H1 (cell line): Measurements from ENCODE around the gene ANXA3. TPM values are rescaled to one million over a fixed set of nuclear protein-coding genes. Genes with fewer than 3 reads are reported as not detected.
"Not testable (repeated sequence)": the region's sequence is repeated elsewhere in the genome, so short reads cannot be mapped to it uniquely, and the experiment has no call there.

ENCODE experiments used
- CTCF ChIA-PET: fragments of 300-600 bp; sonication (Branson Sonifier 250); formaldehyde crosslinking; loops from one replicate; lab custom pipeline; 2021; ENCODE audit not compliant: partially characterized antibody; lab: Charles Lee
- POLR2A ChIA-PET: fragments of 300-600 bp; sonication (Branson Sonifier 250); formaldehyde crosslinking; loops from one replicate; lab custom pipeline; 2021; ENCODE audit warnings: inconsistent platforms; ENCODE audit not compliant: partially characterized antibody; lab: Charles Lee
- DNase-seq, 2 experiments: peaks; one replicate each; pipeline versions ENCODE4 v3.0.0 to v3.0.0-alpha.2; 2010 to 2022; ENCODE audit warnings: low spot score in 2 of 2, low read depth in 1 of 2, mixed read lengths in 1 of 2
- FAIRE-seq: peaks from 2 replicates; lab custom pipeline; 2011; peaks lifted over from hg19 to GRCh38; lab: Jason Lieb, UNC
- H2AFZ ChIP-seq: 2 replicates; pipeline ENCODE4 v1.8.1; 2012; ENCODE audit warnings: low read length, inconsistent platforms
- H2AK5ac ChIP-seq: 2 replicates; pipeline ENCODE4 v1.6.1; 2013; ENCODE audit warnings: low read depth, low read length
- H2BK120ac ChIP-seq: replicated peaks from 2 replicates; pipeline ENCODE3; 2013; ENCODE audit warnings: low read depth, low read length, inconsistent platforms
- H2BK12ac ChIP-seq: 2 replicates; pipeline ENCODE4 v1.6.1; 2013; ENCODE audit warnings: low read depth, low read length
- H2BK15ac ChIP-seq: 2 replicates; pipeline ENCODE4 v1.6.1; 2013; ENCODE audit warnings: low read length
- H2BK20ac ChIP-seq: 2 replicates; pipeline ENCODE4 v1.6.1; 2013; ENCODE audit warnings: low read length
- H2BK5ac ChIP-seq: 2 replicates; pipeline ENCODE4 v1.6.1; 2013; ENCODE audit warnings: low read depth, low read length
- H3K14ac ChIP-seq: 2 replicates; pipeline ENCODE4 v1.6.1; 2013; ENCODE audit warnings: inconsistent platforms; ENCODE audit not compliant: insufficient read length
- H3K18ac ChIP-seq: 2 replicates; pipeline ENCODE4 v1.6.1; 2013; ENCODE audit warnings: low read length; ENCODE audit errors: extremely low read depth
- H3K23ac ChIP-seq: 2 replicates; pipeline ENCODE4 v1.6.1; 2013; ENCODE audit warnings: inconsistent platforms; ENCODE audit not compliant: insufficient read length
- H3K23me2 ChIP-seq: 2 replicates; pipeline ENCODE4 v1.6.1; 2013; ENCODE audit warnings: low read depth, low read length
- H3K27ac ChIP-seq: 2 replicates; pipeline ENCODE4 v1.6.1; 2011; ENCODE audit warnings: low read depth, low read length, inconsistent platforms
- H3K27me3 ChIP-seq, 4 experiments: replicated peaks in 1 of 4; 1 replicate in 1 of 4; 2 replicates in 3 of 4; pipeline versions ENCODE4 v1.6.1 to v1.8.1; 2011 to 2013; ENCODE audit warnings: low read length in 3 of 4, mild to moderate bottlenecking in 3 of 4, inconsistent platforms in 2 of 4, mixed read lengths in 2 of 4, moderate library complexity in 1 of 4; ENCODE audit not compliant: control insufficient read depth in 3 of 4, insufficient read depth in 3 of 4; ENCODE audit errors: extremely low read depth in 1 of 4
- H3K36me3 ChIP-seq, 4 experiments: 2 replicates each; pipeline versions ENCODE4 v1.6.1 to v1.8.1; 2011 to 2013; ENCODE audit warnings: mild to moderate bottlenecking in 4 of 4, low read length in 3 of 4, moderate library complexity in 2 of 4, control low read depth in 1 of 4, inconsistent platforms in 1 of 4; ENCODE audit not compliant: insufficient read depth in 4 of 4, control insufficient read depth in 2 of 4
- H3K4ac ChIP-seq: replicated peaks from 2 replicates; pipeline ENCODE3; 2013; ENCODE audit warnings: low read length, low read depth, mixed read lengths, inconsistent platforms; ENCODE audit not compliant: insufficient read length
- H3K4me1 ChIP-seq, 4 experiments: replicated peaks in 1 of 4; 1 replicate in 1 of 4; 2 replicates in 3 of 4; pipeline versions ENCODE4 v1.6.1 to v1.8.1; 2011 to 2013; ENCODE audit warnings: low read length in 3 of 4, inconsistent platforms in 2 of 4, mixed read lengths in 1 of 4; ENCODE audit not compliant: insufficient read depth in 4 of 4, control insufficient read depth in 3 of 4
- H3K4me2 ChIP-seq, 2 experiments: 2 replicates each; pipeline versions ENCODE4 v1.6.1 to v1.8.1; 2011 to 2013; ENCODE audit warnings: low read depth in 2 of 2, low read length in 2 of 2, control low read depth in 1 of 2, inconsistent platforms in 1 of 2, mild to moderate bottlenecking in 1 of 2; ENCODE audit not compliant: insufficient read depth in 1 of 2
- H3K4me3 ChIP-seq, 4 experiments: fragments of 200-600, 300-600 bp in 1 of 4; sonication (generic), shearing (Covaris generic), sonication (Bioruptor Twin) in 1 of 4; 2 replicates each; pipeline versions ENCODE4 v1.5.1 to v1.8.1; 2011 to 2016; ENCODE audit warnings: low read length in 4 of 4, low read depth in 3 of 4, control low read depth in 2 of 4, inconsistent platforms in 2 of 4, mild to moderate bottlenecking in 2 of 4, mixed read lengths in 1 of 4, moderate library complexity in 1 of 4; ENCODE audit not compliant: insufficient read depth in 2 of 4; ENCODE audit errors: extremely low read depth in 1 of 4
- H3K56ac ChIP-seq: replicated peaks from 2 replicates; pipeline ENCODE3; 2013; ENCODE audit warnings: low read depth, mild to moderate bottlenecking, mixed read lengths, low read length, inconsistent platforms; ENCODE audit not compliant: insufficient read length
- H3K79me1 ChIP-seq: 2 replicates; pipeline ENCODE4 v1.6.1; 2013; ENCODE audit warnings: low read depth, low read length, control low read depth
- H3K79me2 ChIP-seq, 2 experiments: 2 replicates each; pipeline versions ENCODE4 v1.6.1 to v1.8.1; 2012 to 2013; ENCODE audit warnings: low read length in 2 of 2, mild to moderate bottlenecking in 2 of 2, inconsistent platforms in 1 of 2; ENCODE audit not compliant: insufficient read depth in 2 of 2, control insufficient read depth in 1 of 2
- H3K9ac ChIP-seq, 4 experiments: replicated peaks in 1 of 4; 1 replicate in 1 of 4; 2 replicates in 3 of 4; pipeline versions ENCODE4 v1.6.1 to v1.8.1; 2011 to 2013; ENCODE audit warnings: low read depth in 3 of 4, low read length in 3 of 4, control low read depth in 2 of 4, mild to moderate bottlenecking in 2 of 4, moderate library complexity in 2 of 4, inconsistent platforms in 1 of 4; ENCODE audit errors: extremely low read depth in 1 of 4
- H3K9me3 ChIP-seq, 2 experiments: 2 replicates each; pipeline versions ENCODE4 v1.6.1 to v1.8.1; 2012 to 2013; ENCODE audit warnings: mild to moderate bottlenecking in 2 of 2, moderate library complexity in 2 of 2, control low read depth in 1 of 2, inconsistent platforms in 1 of 2, low read depth in 1 of 2, low read length in 1 of 2, mixed read lengths in 1 of 2; ENCODE audit not compliant: insufficient read depth in 2 of 2
- H4K20me1 ChIP-seq, 2 experiments: replicated peaks in 1 of 2; 2 replicates each; pipeline versions ENCODE3 to v1.8.1; 2011 to 2013; ENCODE audit warnings: inconsistent platforms in 2 of 2, low read length in 2 of 2, mild to moderate bottlenecking in 1 of 2; ENCODE audit not compliant: insufficient read depth in 2 of 2, control insufficient read depth in 1 of 2
- H4K5ac ChIP-seq: 2 replicates; pipeline ENCODE4 v1.6.1; 2013; ENCODE audit warnings: low read length, low read depth, mixed read lengths, inconsistent platforms; ENCODE audit not compliant: insufficient read length
- H4K8ac ChIP-seq: 2 replicates; pipeline ENCODE4 v1.8.0; 2013; ENCODE audit warnings: mild to moderate bottlenecking, moderate library complexity, low read length, inconsistent platforms; ENCODE audit not compliant: insufficient read depth; ENCODE audit errors: extremely low read depth
- H4K91ac ChIP-seq: replicated peaks from 2 replicates; pipeline ENCODE3; 2013; ENCODE audit warnings: low read length, mixed read lengths, inconsistent platforms; ENCODE audit not compliant: insufficient read length
- WGBS, 2 experiments: shearing (Covaris generic) in 1 of 2; methylation state at CpG; one replicate each; pipeline versions ENCODE4 v1.1.6 to v1.1.7; 2013 to 2015; ENCODE audit warnings: low lambda C conversion rate in 2 of 2, mixed read lengths in 2 of 2, inconsistent platforms in 1 of 2, low coverage in 1 of 2, missing lambda C conversion rate in 1 of 2; ENCODE audit not compliant: insufficient replicate concordance in 2 of 2, insufficient coverage in 1 of 2, insufficient read length in 1 of 2; ENCODE audit errors: extremely low coverage in 1 of 2, missing lambda C conversion rate in 1 of 2; 5-methylcytosine and 5-hydroxymethylcytosine counted together
- polyA plus RNA-seq, 7 experiments: library from polyadenylated mRNA; depleted of rRNA in 3 of 7; stranded (reverse) in 5 of 7; unstranded in 2 of 7; fragments of >200 nt in 5 of 7; fragments of 200-250 nt in 2 of 7; gene quantifications; 1 replicate in 5 of 7; 2 replicates in 1 of 7; 4 replicates in 1 of 7; pipeline versions ENCODE4 v1.2.1 to v1.2.3, GENCODE V29; 2011 to 2013; ENCODE audit warnings: missing spikeins in 2 of 7, mixed read lengths in 2 of 7
- total RNA-seq: library from RNA; stranded (reverse); fragmentation: NEBNext Ultra II Directional; extraction: Animal tissue kit (Norgen Biotek cat#: 25700); gene quantifications from 2 replicates; pipeline ENCODE4 v1.2.1, GENCODE V29; 2021

ANXA3 gene
- total and polyA plus RNA-seq, 2 of the 8 experiments (the other 6 are each of a cell fraction or from before 2014, with no cell fraction given), result 10.3 to 27.3 TPM

- H2AK5ac ChIP-seq, H3K79me2 ChIP-seq, H2BK20ac ChIP-seq, H3K79me1 ChIP-seq, H2BK12ac ChIP-seq, POLR2A ChIA-PET, DNase-seq, H3K4me3 ChIP-seq, FAIRE-seq, H4K5ac ChIP-seq, H3K14ac ChIP-seq, H4K8ac ChIP-seq, CTCF ChIA-PET, H3K23me2 ChIP-seq, H3K4me1 ChIP-seq, H3K56ac ChIP-seq, H2BK5ac ChIP-seq, H3K18ac ChIP-seq, H4K20me1 ChIP-seq, H3K9ac ChIP-seq, H2BK15ac ChIP-seq, H2AFZ ChIP-seq, H3K23ac ChIP-seq, H3K9me3 ChIP-seq, H2BK120ac ChIP-seq, H3K36me3 ChIP-seq, H4K91ac ChIP-seq, H3K4ac ChIP-seq, H3K27ac ChIP-seq, H3K4me2 ChIP-seq: not testable (repeated sequence)
- 97% methylated on average over 12 of the region's 28 CpGs; no CpG with 5 or more reads in 1 of the 2 experiments for WGBS, 2 experiments
- peaks cover 0 to 10% (median 4%) of the 10 kb centered on the region in 4 experiments; a peak in 4 of 7 replicates for H3K27me3 ChIP-seq
These were observed 3.7 kb upstream of the ANXA3 start for GRCh38 chr4:78547899-78548298.

GRCh38 chr4:78548889-78549288 lies 2.7 kb upstream of the ANXA3 start:
- H2BK15ac ChIP-seq, H3K4ac ChIP-seq, H3K4me2 ChIP-seq, POLR2A ChIA-PET, H2BK120ac ChIP-seq, H4K5ac ChIP-seq, H2BK20ac ChIP-seq, H3K23ac ChIP-seq, CTCF ChIA-PET, H2AFZ ChIP-seq, H3K23me2 ChIP-seq, H3K14ac ChIP-seq, H2BK12ac ChIP-seq, H4K91ac ChIP-seq, H3K36me3 ChIP-seq, FAIRE-seq, DNase-seq, H3K4me1 ChIP-seq, H3K79me1 ChIP-seq, H3K4me3 ChIP-seq, H3K9me3 ChIP-seq, H3K18ac ChIP-seq, H2AK5ac ChIP-seq, H4K8ac ChIP-seq, H4K20me1 ChIP-seq, H3K9ac ChIP-seq, H3K27ac ChIP-seq, H3K56ac ChIP-seq, H3K79me2 ChIP-seq, H2BK5ac ChIP-seq: not testable (repeated sequence)
- WGBS, 2 experiments, result 84% methylated on average over 2 of the region's 4 CpGs; no CpG with 5 or more reads in 1 of the 2 experiments
- peaks cover 0 to 10% (median 4%) of the 10 kb centered on the region in 4 experiments; a peak in 4 of 7 replicates for H3K27me3 ChIP-seq
